Left cardiac atrium (tissue), 4 donors: ENCODE data around the gene FMO2. TPM values are rescaled to one million over a fixed set of nuclear protein-coding genes. Genes with fewer than 3 reads are reported as not detected.

Experiments used
- ATAC-seq, 2 donors: fragments of 200-7000 bp; cut with Tn5 transposase; one replicate each; pipeline ENCODE4 v1.9.1; 2020; ENCODE audit warnings: mild to moderate bottlenecking in 2 of 2, moderate library complexity in 2 of 2
- DNase-seq: peaks from one replicate; pipeline ENCODE4 v3.0.0-alpha.2; 2020
- intact Hi-C, 2 donors: fragments of 100-400 bp; cut with DNase I; formaldehyde crosslinking; loops; one replicate each; pipeline versions ENCODE4 v1.14.1 to v1.15.1; 2022 to 2023
- long read RNA-seq: library from polyadenylated mRNA; unstranded; transcript quantifications from one replicate; pipeline ENCODE4 v2.0.0, GENCODE V29; 2021
- total RNA-seq, 2 donors: library from RNA; stranded (reverse); fragmentation: NEBNext Ultra II Directional; extraction: Animal tissue kit (Norgen Biotek cat#: 25700); gene quantifications; one replicate each; pipeline ENCODE4 v1.2.1, GENCODE V29; 2021
- donor health status: DM: no; HTN: yes; CAD: no.
- donor health status: DM: no; HTN: yes; CAD: no; lungs with severe emphysema.
- donor health status: DM: yes; HTN: yes; CAD: no.
- donor health status: Dilated cardiomyopathy.

Gene FMO2
- 10 to 100 TPM; 41.7 to 64.3 TPM for total RNA-seq
- long read RNA-seq, transcript FMO2-201 (9 exons, 3,851 nt), result major isoform, 5 of 40 reads
- long read RNA-seq, partial matches to known transcripts, result 6 of 40 reads
- long read RNA-seq, other reads (novel, unspliced or antisense), result 29 of 40 reads

GRCh38 chr1:171185091-171185490, at the start of gene FMO2:
FMO2 (plus strand) TSS chr1:171185300; CDS start chr1:171185714, 414 bp downstream.
- ATAC-seq (peak; percentile 60 to 75), DNase-seq (no peak)
- intact Hi-C loops, result loop anchor here in 1 of 2 donors (5.0 kb wide), 2 partner anchors 43 to 78 kb away; no protein-coding TSS in a partner anchor

GRCh38 chr1:171137580-171137979, 47.5 kb upstream of the FMO2 start:
- intact Hi-C loops, result no loop called here
- DNase-seq (no peak), ATAC-seq (no peak)

GRCh38 chr1:171138980-171139379, 46.1 kb upstream of the FMO2 start:
- DNase-seq (no peak), ATAC-seq (no peak)
- intact Hi-C loops, result no loop called here

GRCh38 chr1:171139890-171140289, 45.2 kb upstream of the FMO2 start:
- intact Hi-C loops, result loop anchor here in 1 of 2 donors (5.0 kb wide), 1 partner anchor 47 kb away; the partner anchor contains the start of gene FMO2
- no peak for DNase-seq

GRCh38 chr1:171140401-171140800, 44.7 kb upstream of the FMO2 start:
- intact Hi-C loops, result loop anchor here in 1 of 2 donors (5.0 kb wide), 1 partner anchor 47 kb away; the partner anchor contains the start of gene FMO2
- DNase-seq (no peak), ATAC-seq (no peak)

More at GRCh38 chr1:171139890-171140289, 45.2 kb upstream of the FMO2 start:
- ATAC-seq, result no peak

- ATAC-seq, result no peak
- DNase-seq, result no peak
- intact Hi-C loops, result loop anchor here in 1 of 2 donors (5.0 kb wide), 1 partner anchor 46 kb away; the partner anchor contains the start of gene FMO2
These were observed 44.0 kb upstream of the FMO2 start for GRCh38 chr1:171140956-171141687.

- DNase-seq, result peak; percentile 52
- intact Hi-C loops, result loop anchor here in 1 of 2 donors (5.0 kb wide), 1 partner anchor 45 kb away; the partner anchor contains the start of gene FMO2
- ATAC-seq, result peak; percentile 87 to 92
These were observed 43.2 kb upstream of the FMO2 start for GRCh38 chr1:171141688-171142415.

GRCh38 chr1:171142416-171143385, 42.4 kb upstream of the FMO2 start:
- DNase-seq, result peak; percentile 26
- intact Hi-C loops, result loop anchor here in 1 of 2 donors (5.0 kb wide), 1 partner anchor 45 kb away; the partner anchor contains the start of gene FMO2
- ATAC-seq, result peak; percentile 70 to 78

GRCh38 chr1:171150156-171150555, 34.9 kb upstream of the FMO2 start:
- intact Hi-C loops, result no loop called here
- DNase-seq (no peak), ATAC-seq (no peak)

- DNase-seq, result no peak
- intact Hi-C loops, result no loop called here
- ATAC-seq, result no peak
These were observed 32.6 kb upstream of the FMO2 start for GRCh38 chr1:171152549-171152948.

- intact Hi-C loops, result no loop called here
- DNase-seq, result no peak
These were observed 29.6 kb upstream of the FMO2 start for GRCh38 chr1:171155484-171155883.

GRCh38 chr1:171158096-171158495, 27.0 kb upstream of the FMO2 start:
- intact Hi-C loops, result no loop called here
- ATAC-seq (peak; percentile 46 to 59), DNase-seq (no peak)

More at GRCh38 chr1:171155484-171155883, 29.6 kb upstream of the FMO2 start:
- ATAC-seq, result no peak

GRCh38 chr1:171158551-171158950, 26.5 kb upstream of the FMO2 start:
- no peak for ATAC-seq
- no peak for DNase-seq
- intact Hi-C loops, result no loop called here

GRCh38 chr1:171159148-171159547, 26.0 kb upstream of the FMO2 start:
- DNase-seq (no peak), ATAC-seq (no peak)
- intact Hi-C loops, result no loop called here

- intact Hi-C loops, result no loop called here
- no peak for ATAC-seq
- DNase-seq, result no peak
These were observed 24.9 kb upstream of the FMO2 start for GRCh38 chr1:171160211-171160610.

GRCh38 chr1:171160639-171161354, 24.3 kb upstream of the FMO2 start:
- DNase-seq, result no peak
- intact Hi-C loops, result no loop called here
- peak; percentile 61 to 74 for ATAC-seq

- no peak for ATAC-seq
- intact Hi-C loops, result no loop called here
- no peak for DNase-seq
These were observed 23.7 kb upstream of the FMO2 start for GRCh38 chr1:171161431-171161830.

- DNase-seq (no peak), ATAC-seq (no peak)
- intact Hi-C loops, result no loop called here
These were observed 18.7 kb upstream of the FMO2 start for GRCh38 chr1:171166361-171166760.
